ENCODE measurements around the gene EXOC3.

DNA sequence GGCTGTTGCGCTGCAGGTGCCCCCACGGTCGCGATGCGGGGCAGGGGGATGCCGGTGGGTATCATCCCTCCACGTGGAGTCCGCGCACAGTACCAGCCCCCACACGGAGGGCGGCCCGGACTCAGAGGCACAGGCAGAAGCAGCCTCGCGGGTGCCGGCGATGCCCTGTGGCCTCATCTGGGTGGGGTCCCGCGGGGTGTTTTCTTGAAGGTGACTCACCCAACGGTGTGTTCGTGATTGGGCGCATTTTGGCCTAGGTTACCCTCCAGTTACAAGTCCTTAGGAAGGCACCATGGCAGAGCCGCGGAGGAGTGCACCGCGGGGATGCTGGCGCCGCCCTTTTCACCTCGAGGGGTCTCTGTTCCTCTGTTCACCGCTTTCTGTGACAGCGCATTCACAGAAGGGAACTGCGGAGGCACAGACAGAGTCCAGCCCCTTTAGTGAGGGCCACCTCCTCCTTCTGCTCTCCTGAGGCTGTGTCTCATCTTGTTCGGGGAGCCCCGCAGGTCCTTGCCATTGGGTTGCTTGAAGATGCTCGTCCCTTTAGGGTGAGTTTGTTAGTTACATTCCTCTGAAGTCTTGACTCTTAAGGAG, 21.6 kb upstream of the EXOC3 start:
- TF ChIP-seq FOXA1 (IDR thresholded peaks at IDR 0.05) (no peak), HDGF (IDR thresholded peaks at IDR 0.05; ENCODE audit: borderline replicate concordance) (no peak), TARDBP (IDR thresholded peaks at IDR 0.05) (no peak), FOXM1 (IDR thresholded peaks at IDR 0.05; ENCODE audit: borderline replicate concordance) (no peak), SP1 (IDR thresholded peaks at IDR 0.05) (no peak), LEF1 (IDR thresholded peaks at IDR 0.05; ENCODE audit: borderline replicate concordance) (no peak), L3MBTL2 (conservative IDR thresholded peaks at IDR 0.05) (no peak), ELF4 (IDR thresholded peaks at IDR 0.05) (no peak), ARNT (IDR thresholded peaks at IDR 0.05) (no peak), NFRKB (IDR thresholded peaks at IDR 0.05) (no peak)
